Ishikawa (cell line): ENCODE measurements around the gene THAP10.
A peak's percentile ranks its signal among the peaks of the same experiment; 100 is the strongest.

Source experiments
- CEBPB ChIP-seq: IDR thresholded peaks from 2 replicates; pipeline ENCODE4 v1.6.1; 2012
- CREB1 ChIP-seq: IDR thresholded peaks from 2 replicates; pipeline ENCODE4 v1.6.1; 2012; ENCODE audit warnings: low read depth
- EGR1 ChIP-seq: IDR thresholded peaks from 2 replicates; pipeline ENCODE4 v1.6.1; 2012
- EP300 ChIP-seq: IDR thresholded peaks from 2 replicates; pipeline ENCODE4 v1.6.1; 2012; ENCODE audit warnings: borderline replicate concordance
- FOXM1 ChIP-seq: IDR thresholded peaks from 2 replicates; pipeline ENCODE4 v1.6.1; 2012; ENCODE audit warnings: low read depth, borderline replicate concordance
- NFIC ChIP-seq: IDR thresholded peaks from 2 replicates; pipeline ENCODE4 v1.6.1; 2012
- RAD21 ChIP-seq: IDR thresholded peaks from 2 replicates; pipeline ENCODE4 v1.6.1; 2012; ENCODE audit warnings: low read depth
- TAF1 ChIP-seq: IDR thresholded peaks from 2 replicates; pipeline ENCODE4 v1.6.1; 2012; ENCODE audit warnings: low read depth, mild to moderate bottlenecking
- TCF12 ChIP-seq: IDR thresholded peaks from 2 replicates; pipeline ENCODE4 v1.6.1; 2012; ENCODE audit warnings: low read depth
- TEAD4 ChIP-seq: IDR thresholded peaks from 2 replicates; pipeline ENCODE4 v1.6.1; 2012
- YY1 ChIP-seq: IDR thresholded peaks from 2 replicates; pipeline ENCODE4 v1.6.1; 2012; ENCODE audit warnings: low read depth
- ZBTB7A ChIP-seq: IDR thresholded peaks from 2 replicates; pipeline ENCODE4 v1.6.1; 2012; ENCODE audit warnings: low read depth
- TF ChIP-seq, protein P1 (sequence below): IDR thresholded peaks from 2 replicates; pipeline ENCODE4 v1.6.1; 2012
- TF ChIP-seq, protein P2 (sequence below): IDR thresholded peaks from 2 replicates; pipeline ENCODE4 v1.6.1; 2012; ENCODE audit warnings: low read depth, mild to moderate bottlenecking
- TF ChIP-seq, protein P3 (sequence below): IDR thresholded peaks from 2 replicates; pipeline ENCODE4 v1.6.1; 2012

Gene THAP10

DNA sequence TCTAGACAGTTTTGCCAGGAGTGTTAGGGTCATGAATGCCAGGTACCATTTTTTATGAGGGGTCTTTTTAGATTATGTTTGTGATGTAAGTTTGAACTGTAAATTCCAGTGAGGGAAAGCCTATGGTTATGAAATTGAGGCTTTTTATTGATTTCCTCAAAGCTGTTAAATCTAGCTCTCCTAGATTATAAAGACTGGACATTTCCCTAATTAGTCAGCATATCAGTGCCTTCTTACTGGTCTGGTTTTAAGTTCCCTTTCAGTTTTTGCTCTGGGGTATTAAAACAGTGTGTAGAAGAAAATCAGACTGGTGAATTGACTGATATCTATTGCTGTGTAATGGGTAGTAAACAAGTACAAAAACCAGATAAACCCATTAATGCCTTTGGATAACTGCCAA lies 39.6 kb upstream of the THAP10 start:
- TF ChIP-seq, protein P1, sequence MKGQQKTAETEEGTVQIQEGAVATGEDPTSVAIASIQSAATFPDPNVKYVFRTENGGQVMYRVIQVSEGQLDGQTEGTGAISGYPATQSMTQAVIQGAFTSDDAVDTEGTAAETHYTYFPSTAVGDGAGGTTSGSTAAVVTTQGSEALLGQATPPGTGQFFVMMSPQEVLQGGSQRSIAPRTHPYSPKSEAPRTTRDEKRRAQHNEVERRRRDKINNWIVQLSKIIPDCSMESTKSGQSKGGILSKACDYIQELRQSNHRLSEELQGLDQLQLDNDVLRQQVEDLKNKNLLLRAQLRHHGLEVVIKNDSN: no peak
- TF ChIP-seq FOXM1 (no peak), EP300 (no peak), ZBTB7A (no peak), CREB1 (no peak), CEBPB (no peak), TEAD4 (no peak), NFIC (no peak)
- TF ChIP-seq, protein P2, sequence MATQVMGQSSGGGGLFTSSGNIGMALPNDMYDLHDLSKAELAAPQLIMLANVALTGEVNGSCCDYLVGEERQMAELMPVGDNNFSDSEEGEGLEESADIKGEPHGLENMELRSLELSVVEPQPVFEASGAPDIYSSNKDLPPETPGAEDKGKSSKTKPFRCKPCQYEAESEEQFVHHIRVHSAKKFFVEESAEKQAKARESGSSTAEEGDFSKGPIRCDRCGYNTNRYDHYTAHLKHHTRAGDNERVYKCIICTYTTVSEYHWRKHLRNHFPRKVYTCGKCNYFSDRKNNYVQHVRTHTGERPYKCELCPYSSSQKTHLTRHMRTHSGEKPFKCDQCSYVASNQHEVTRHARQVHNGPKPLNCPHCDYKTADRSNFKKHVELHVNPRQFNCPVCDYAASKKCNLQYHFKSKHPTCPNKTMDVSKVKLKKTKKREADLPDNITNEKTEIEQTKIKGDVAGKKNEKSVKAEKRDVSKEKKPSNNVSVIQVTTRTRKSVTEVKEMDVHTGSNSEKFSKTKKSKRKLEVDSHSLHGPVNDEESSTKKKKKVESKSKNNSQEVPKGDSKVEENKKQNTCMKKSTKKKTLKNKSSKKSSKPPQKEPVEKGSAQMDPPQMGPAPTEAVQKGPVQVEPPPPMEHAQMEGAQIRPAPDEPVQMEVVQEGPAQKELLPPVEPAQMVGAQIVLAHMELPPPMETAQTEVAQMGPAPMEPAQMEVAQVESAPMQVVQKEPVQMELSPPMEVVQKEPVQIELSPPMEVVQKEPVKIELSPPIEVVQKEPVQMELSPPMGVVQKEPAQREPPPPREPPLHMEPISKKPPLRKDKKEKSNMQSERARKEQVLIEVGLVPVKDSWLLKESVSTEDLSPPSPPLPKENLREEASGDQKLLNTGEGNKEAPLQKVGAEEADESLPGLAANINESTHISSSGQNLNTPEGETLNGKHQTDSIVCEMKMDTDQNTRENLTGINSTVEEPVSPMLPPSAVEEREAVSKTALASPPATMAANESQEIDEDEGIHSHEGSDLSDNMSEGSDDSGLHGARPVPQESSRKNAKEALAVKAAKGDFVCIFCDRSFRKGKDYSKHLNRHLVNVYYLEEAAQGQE: no peak
- TF ChIP-seq, protein P3, sequence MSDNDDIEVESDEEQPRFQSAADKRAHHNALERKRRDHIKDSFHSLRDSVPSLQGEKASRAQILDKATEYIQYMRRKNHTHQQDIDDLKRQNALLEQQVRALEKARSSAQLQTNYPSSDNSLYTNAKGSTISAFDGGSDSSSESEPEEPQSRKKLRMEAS: no peak

DNA sequence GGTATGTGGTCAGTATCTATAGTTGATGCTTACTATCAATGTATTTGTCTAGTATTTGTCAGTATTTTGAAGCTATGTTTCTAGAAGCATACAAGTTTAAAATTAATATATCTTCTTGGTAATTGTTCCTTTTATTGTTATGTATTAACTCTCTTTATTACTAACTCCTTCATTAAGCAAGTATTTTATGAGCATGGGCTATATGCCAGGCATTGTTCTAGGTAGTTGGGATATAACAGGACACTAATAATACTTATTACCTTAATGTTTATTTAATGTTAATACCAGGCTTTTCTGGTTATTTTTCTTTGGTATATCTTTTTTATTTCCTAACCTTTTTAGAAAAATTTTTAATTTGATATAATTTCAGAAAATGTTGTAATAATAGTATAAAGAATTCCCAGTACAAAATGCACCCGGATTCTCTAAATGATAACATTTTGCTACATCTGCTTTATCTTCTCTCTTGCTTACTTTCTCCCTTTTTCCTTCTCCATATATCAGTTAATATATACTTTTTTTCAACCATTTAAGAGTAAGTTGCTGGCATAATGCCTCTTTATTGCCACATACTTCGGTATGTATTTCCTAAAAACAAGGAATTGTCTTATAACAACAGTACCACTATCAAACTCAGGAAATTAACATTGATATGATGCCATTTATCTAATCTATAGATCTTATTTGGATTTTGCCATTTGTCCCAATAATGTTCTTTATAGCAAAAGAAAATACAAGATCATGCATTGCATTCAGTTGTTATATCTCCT lies 31.3 kb upstream of the THAP10 start:
- TF ChIP-seq TAF1 (no peak), CREB1 (no peak), YY1 (no peak), NFIC (peak; percentile 46; the same call in 1 of the 2 replicates)

DNA sequence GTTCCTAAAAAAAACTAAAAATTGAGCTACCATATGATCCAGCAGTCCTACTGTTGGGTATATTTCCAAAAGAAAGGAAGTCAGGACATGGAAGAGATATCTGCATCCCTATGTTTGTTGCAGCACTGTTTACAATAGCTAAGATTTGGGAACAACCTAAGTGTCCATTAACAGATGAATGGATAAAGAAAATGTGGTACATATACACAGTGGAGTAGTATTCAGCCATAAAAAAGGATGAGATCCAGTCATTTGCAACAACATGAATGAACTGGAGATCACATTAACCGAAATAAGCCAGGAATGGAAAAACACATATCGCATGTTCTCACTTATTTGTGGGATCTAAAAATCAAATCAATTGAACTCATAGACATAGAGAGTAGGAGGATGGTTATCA lies 29.9 kb upstream of the THAP10 start:
- TF ChIP-seq TCF12: no peak
- TF ChIP-seq EGR1: no peak
- no peak for TF ChIP-seq CEBPB
- TF ChIP-seq, protein P1: no peak
- TF ChIP-seq TEAD4: no peak
- TF ChIP-seq YY1: no peak
- TF ChIP-seq RAD21: no peak
- no peak for TF ChIP-seq ZBTB7A
- TF ChIP-seq NFIC: no peak
- TF ChIP-seq CREB1: no peak
- TF ChIP-seq FOXM1: no peak
- TF ChIP-seq, protein P2: no peak
- TF ChIP-seq TAF1: no peak
- TF ChIP-seq, protein P3: no peak
- TF ChIP-seq EP300: no peak

DNA sequence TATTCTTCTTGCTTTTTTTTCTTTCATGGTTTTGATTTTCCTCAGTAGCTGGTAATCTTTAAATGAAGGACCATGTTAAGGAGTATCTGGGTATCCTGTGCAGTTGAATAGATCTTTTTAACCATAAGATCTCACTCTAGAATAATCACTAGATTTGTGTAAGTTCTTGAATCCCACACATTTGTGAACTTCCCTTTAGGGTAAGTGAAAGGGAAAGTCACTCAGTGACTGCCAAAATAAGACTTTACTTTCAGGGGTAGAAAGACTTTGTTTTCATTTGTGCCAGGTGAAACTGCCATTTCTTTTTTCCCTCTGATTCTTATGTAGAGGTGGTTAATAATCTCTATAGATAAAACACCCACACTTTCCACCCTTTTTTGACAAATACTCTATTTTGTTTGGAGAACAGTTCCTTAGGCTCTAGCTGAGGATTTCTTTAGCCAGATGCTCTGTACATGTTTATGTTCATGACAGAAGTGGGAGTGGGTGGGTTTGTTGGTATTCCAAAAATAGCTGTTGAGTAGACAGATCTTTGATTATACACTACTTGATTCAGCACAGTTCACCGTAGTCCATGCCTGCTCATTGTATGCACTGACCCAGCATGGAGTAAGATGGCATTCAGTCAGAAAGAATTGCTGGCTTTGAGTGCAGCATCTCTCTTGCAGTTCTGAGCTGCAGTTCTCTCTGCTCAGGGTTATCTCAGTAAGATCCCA lies 28.9 kb upstream of the THAP10 start:
- TF ChIP-seq TCF12 (no peak), NFIC (no peak), EP300 (no peak), YY1 (no peak), TAF1 (no peak), CEBPB (no peak), RAD21 (no peak), FOXM1 (no peak), TEAD4 (no peak), CREB1 (no peak), EGR1 (no peak), ZBTB7A (no peak)
- TF ChIP-seq, protein P2: no peak
- TF ChIP-seq, protein P1: no peak
- TF ChIP-seq, protein P3: no peak
